ENCODE data around the gene KCNK4.

DNA sequence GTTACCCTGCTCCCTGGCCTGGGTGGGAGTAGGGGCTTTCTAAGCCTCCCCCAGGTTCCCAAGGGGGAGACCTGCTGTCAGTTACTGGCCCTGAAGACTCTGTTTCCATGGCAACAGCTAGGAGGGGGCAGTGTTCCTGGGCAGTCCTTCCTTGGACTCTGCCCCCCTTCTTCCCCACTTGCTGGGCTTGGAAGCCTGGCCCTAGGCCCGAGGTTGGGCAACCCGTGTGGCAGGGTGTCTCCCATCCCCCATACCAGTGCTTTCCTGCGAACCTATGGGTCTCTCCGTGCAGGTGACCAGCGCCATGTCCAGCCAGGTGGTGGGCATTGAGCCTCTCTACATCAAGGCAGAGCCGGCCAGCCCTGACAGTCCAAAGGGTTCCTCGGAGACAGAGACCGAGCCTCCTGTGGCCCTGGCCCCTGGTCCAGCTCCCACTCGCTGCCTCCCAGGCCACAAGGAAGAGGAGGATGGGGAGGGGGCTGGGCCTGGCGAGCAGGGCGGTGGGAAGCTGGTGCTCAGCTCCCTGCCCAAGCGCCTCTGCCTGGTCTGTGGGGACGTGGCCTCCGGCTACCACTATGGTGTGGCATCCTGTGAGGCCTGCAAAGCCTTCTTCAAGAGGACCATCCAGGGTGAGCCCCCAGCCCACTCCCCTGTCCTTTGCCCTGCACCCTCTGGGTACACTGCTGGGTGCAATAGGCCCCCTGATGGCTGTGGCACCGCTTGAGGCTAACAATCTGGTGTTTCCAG, 15.9 kb downstream of the KCNK4 start:
- no peak for TF ChIP-seq CTCF (IDR thresholded peaks at IDR 0.05)
- no peak for TF ChIP-seq POLR2A (IDR thresholded peaks at IDR 0.05)

Measured in adrenal gland (tissue), 5 donors.